ENCODE measurements around the gene TMEM217.

DNA sequence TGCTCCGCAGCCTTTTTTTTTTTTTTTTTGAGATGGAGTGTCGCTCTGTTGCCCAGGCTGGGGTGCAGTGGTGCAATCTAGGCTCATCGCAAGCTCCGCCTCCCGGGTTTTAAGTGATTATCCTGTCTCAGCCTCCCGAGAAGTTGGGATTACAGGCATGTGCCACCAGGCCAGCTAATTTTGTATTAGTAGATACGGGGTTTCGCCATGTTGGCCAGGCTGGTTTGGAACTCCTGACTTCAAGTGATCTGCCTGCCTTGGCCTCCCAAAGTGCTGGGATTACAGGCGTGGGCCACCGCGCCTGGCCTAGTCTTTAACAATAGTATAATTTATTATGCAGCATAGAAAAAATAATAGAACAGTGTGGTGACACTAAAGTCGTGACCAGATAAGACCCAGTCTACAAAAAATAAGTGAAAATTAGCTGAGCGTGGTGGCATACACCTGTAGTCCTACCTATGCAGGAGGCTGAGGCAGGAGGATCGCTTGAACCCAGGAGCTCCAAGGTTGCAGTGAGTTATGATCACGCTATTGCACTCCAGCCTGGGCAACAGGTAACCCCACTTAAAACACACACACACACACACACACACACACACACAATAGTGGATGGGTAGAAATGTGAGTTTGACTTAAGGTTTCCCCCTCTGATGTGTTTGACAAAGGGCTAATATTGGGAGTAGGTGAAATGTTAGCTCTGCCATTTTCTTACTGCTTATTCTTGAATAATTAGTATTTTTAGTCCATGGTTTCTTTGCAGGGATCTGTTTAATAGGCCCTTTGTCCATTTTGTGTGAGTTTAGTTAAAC lies 81.5 kb downstream of the TMEM217 start:
- TF ChIP-seq, protein P1, sequence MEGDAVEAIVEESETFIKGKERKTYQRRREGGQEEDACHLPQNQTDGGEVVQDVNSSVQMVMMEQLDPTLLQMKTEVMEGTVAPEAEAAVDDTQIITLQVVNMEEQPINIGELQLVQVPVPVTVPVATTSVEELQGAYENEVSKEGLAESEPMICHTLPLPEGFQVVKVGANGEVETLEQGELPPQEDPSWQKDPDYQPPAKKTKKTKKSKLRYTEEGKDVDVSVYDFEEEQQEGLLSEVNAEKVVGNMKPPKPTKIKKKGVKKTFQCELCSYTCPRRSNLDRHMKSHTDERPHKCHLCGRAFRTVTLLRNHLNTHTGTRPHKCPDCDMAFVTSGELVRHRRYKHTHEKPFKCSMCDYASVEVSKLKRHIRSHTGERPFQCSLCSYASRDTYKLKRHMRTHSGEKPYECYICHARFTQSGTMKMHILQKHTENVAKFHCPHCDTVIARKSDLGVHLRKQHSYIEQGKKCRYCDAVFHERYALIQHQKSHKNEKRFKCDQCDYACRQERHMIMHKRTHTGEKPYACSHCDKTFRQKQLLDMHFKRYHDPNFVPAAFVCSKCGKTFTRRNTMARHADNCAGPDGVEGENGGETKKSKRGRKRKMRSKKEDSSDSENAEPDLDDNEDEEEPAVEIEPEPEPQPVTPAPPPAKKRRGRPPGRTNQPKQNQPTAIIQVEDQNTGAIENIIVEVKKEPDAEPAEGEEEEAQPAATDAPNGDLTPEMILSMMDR (conservative IDR thresholded peaks at IDR 0.05), result no peak
- no peak for TF ChIP-seq ZFX (IDR thresholded peaks at IDR 0.05)
